ENCODE measurements around the gene RREB1.

Gene RREB1

GRCh38 chr6:7125290-7125689, 17.5 kb downstream of the RREB1 start:
- DNase-seq (ENCODE audit: low read depth): no peak

- DNase-seq (ENCODE audit: low read depth): no peak
Measured at GRCh38 chr6:7126754-7127153, 19.0 kb downstream of the RREB1 start.

- no peak for DNase-seq (ENCODE audit: low read depth)
Measured at GRCh38 chr6:7127680-7128079, 19.9 kb downstream of the RREB1 start.

GRCh38 chr6:7129360-7129759, 21.6 kb downstream of the RREB1 start:
- no peak for DNase-seq (ENCODE audit: low read depth)

DNA sequence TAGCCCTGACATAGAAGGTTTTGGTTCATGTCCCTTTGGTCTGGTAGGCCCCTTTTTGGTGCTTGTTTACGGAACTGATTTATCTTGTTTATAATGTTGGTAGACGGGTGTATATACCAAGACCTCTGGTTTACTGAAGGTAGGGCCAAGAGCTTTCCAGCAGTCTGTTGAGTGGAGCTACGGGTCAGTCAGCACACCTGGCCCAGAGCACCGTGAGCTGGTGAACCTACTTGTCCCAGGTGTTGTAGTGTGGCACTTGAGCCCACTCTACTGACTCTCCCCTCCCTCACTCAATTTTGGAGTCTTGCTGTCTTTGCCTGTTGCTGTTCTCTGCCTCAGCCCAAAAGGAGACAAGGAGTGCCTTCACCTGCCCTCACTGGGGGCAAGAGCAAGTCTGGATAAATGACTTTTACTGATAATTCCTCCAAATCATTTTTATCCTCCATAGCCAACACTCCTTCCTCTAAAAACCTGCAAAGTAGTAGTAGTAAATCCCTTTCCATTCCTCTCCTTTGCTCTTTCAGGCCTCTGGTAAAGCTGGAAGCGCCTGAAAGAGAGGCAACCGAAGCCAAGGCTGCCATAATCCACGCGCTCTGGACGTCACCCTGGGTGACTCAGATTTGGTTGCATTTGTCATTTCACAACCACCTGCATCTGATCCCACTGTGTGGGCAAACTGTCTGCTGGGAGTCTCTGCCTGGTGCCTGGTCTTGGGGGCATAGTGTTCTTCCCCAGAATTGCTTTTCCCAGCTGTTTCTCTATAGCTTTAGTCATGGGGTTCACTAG, 22.2 kb downstream of the RREB1 start:
- no peak for DNase-seq (ENCODE audit: low read depth)

DNA sequence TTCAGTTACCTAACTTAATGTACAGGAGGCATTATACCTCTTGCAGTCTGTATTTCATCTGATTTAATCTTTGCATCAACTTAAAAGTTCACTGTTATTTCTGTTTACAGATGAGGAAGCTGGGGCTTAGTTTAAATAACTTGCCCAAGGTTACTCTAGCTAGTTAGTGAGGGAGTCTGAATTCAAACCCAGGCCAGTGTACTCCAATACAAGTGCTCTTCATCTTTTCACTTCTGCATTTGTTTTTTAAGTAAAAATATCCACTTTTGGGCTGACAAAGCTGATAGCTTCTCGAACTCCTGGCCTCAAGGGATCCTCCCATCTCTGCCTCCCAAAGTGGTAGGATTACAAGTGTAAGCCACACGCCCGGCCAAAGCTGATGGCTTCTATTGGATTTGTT, 23.6 kb downstream of the RREB1 start:
- no peak for DNase-seq (ENCODE audit: low read depth)

- no peak for DNase-seq (ENCODE audit: low read depth)
Measured at GRCh38 chr6:7132398-7133035, 24.8 kb downstream of the RREB1 start.

DNA sequence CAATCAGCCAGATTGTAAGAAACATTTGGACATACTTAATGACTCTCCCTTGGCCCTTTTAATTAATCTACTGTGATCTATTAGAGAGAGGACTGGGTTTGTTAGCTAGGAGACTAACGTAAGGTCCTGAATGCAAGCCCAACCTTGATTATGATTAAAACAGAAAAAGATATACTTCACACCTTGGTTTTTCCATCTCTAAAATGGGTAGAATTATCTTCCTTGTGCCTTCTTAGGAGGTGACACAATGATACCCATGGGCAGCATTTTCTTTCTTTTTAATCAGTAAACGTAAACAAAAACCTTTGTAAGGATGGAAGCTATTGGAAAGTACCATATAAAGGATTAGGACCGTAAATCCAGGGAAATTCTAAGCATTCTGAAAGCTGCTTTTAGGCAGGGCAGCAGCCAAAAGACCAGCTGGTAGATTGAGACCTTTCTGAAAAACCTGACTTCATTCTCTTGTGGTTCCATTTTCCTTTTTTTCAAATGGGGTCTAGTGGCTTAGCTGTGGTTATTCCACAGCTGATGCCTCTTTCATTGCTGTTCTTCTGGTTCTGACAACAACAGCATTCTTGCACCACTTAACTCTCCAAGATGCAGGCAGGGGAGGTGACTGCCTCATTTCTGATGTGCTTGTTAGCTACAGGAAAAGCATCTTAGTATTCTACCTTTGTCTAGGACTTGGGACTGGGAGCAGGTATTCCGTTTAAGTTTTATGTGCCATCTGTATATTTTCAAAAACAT, 27.4 kb downstream of the RREB1 start:
- no peak for DNase-seq (ENCODE audit: low read depth)

- DNase-seq (ENCODE audit: low read depth): no peak
Measured at GRCh38 chr6:7135755-7136154, 28.0 kb downstream of the RREB1 start.

- DNase-seq (ENCODE audit: low read depth): no peak
Measured at GRCh38 chr6:7136859-7137334, 29.1 kb downstream of the RREB1 start.

DNA sequence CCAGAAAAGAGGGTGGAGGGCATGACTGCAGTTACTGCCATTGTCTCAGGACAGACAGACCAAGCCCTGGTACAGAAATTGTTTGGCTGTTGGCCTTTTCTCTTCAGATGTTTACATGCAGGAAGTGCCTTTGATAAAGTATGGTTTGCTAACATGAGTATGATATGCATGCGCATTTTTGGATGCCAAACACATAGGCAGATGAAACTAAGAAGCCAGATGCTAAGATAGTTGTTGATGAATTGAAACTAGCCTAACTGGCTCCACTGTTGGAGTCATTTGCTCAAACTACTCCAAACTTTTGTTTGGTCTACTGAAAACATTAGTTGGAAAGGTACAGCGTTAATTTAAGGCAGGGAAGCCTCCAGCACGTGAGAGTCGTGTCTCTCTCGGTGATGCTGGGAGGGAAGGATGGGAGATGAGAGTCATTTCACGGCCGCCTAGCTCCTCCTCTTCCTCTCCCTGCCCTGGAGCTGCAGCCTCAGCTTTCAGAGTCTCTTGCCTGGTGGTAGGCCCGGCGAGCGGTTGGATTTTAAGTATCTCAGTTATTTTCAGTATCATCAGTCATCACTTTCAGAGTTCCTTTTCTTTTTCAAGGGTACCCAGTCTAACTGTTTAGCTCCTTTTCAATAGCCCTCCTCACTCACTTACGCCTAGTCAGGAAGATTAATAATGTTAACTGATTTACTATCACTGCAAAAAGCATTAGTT, 29.7 kb downstream of the RREB1 start:
- no peak for DNase-seq (ENCODE audit: low read depth)

- DNase-seq (ENCODE audit: low read depth): no peak
Measured at GRCh38 chr6:7138046-7138531, 30.3 kb downstream of the RREB1 start.

DNA sequence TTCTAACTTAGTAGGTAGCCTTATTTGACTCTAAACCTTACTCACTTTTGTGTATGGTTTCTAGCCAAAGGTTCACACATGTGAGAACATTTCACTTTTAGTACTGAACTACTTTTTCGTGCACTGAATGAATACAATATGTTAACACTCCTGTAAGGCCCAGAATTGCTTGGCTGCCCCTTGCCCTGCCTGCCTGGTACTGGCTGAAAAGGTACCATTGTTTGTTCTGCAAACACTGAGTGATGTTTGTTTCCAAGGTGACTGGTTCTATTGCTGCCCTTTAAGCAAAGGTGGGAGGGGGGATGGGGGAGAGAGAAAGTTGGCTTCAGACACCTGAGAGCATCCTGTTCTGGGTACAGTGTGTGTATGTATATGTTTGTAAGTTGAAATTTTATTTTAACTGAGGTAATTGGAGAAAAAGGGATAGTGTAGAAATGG, 31.2 kb downstream of the RREB1 start:
- DNase-seq (ENCODE audit: low read depth): no peak

- DNase-seq (ENCODE audit: low read depth): no peak
Measured at GRCh38 chr6:7139835-7140470, 32.2 kb downstream of the RREB1 start.

GRCh38 chr6:7140631-7141378, 33.0 kb downstream of the RREB1 start:
- DNase-seq (ENCODE audit: low read depth): no peak

DNA sequence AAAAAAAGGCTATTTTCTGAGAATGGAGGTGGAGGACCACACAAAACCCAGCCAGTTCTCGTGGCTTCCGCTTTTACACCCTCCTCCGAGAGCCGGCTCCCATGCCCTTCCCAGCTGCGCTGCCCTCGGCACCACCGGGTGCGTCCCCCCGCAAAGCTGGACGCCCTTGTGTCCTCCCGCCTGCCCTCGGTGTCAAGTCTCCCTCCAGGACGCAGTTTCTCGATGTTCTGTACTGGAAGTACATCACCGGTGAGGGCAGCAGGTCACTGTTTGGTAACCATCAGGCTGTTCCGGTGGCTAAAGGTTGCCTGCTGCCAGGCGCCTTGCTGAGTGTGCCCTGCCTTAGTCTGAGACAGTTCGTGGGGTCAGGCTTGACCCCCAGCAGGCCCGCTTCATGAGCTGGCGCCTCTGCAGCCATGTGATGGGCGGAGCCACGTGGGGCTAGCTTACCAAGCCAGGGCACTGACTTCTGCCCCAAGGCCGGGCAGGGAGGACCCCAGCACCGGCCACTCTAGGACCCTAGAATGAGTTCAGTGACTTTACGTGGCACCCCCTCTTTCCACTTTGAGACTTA, 34.6 kb downstream of the RREB1 start:
- no peak for DNase-seq (ENCODE audit: low read depth)

DNA sequence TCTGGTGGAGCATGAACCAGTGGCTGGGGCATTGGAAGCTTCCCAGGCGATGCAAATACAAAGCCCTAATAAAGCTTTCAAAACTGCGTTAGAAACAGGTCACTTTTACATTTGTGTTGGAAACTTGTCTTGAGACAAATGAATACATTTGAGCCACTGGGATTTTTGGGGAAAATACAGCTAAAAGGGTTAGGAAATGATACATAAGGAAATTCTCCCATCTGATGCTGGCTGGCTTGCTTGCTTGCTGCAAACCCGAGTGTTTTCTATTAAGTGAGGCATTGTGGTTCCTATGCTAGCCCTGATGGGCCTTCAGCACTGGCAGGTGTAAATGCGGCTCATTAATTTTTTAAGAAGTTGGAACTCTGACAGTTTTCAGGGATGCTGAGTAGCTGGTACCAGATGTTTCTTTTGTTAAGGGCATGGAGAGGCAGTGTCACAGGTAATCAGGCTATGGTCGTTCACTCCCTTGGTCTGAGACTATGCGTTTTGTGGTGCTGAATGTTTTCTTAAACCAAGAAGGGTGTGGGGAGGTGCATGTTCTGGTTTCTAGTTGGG, 35.2 kb downstream of the RREB1 start:
- DNase-seq (ENCODE audit: low read depth): no peak

DNA sequence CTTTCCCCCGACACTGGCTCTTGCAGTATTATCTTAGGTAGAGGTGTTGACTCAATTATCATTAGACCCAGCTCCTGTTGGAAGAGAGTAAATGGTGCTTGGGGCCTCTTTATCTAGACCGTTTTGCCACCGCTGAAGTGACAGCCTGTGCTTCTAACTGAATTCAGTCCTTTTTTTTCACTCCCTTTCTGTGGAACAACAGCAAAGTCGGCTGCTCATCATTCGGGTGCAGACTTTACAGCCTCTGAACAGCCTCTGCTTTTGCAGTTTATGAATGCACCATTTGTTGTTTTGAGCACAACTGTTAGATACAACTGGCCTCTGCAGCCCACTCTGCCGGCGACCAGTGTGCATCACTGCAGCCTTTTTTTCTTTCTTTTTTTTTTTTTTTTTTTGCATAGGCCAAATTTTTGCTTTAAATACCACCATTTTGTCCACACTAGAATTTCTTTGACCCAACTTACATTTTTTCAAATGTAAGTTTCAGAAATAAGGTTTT, 35.8 kb downstream of the RREB1 start:
- DNase-seq (ENCODE audit: low read depth): no peak

DNA sequence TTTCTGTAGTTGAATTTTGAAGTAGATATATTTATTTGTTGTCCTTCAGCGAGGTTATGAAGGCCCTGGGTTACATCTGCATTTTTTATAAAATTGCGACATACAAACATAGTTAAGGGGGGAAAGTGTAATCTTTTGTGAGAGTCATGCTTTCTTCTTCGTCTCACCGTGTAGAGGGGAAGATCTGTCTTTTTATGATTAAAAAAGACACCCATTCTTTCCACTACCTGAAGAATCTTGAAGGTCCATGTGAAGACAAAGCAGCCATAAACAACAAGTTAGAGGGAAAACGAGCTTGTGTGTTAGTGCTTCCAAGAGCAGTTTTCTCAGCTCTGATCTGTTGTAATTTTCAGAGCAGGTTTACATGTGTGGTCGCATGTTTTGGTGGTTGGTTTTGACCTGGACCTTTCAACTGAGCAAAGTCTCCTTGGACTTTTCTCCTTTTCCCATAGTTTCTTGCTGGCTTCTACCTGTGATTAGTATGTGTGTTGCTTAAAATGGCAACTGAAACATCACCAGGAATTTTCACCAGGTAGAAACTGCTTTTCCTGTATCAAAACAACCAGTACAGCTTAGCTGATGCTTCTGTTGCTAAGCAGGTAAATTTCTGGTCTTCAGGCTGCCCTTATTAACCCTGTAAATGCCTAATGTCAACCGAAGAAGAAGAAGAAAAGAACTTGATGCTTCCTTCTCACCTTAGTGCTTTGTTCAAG, 37.3 kb downstream of the RREB1 start:
- no peak for DNase-seq (ENCODE audit: low read depth)

DNA sequence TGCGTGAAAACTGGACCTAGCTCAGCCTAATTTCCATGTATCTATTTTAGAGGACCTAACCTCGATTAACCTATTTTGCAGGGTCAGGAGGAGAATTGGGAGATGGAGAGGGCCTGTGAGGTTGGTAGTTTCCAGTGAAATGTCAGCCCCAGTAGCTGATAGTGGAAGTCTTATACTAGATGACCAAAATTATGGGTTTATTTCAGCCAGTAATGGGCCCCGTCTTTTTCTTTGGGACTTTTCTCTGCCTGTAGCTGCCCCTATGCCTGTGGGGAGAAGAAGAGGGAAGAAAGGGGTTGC, 37.8 kb downstream of the RREB1 start:
- DNase-seq (ENCODE audit: low read depth): no peak
